Stimulated activated CD4-positive, alpha-beta T cell treated with anti-CD3 and anti-CD28 coated beads, Interleukin-4, amount 100 ng/mL, for 24 hours (primary cell): ENCODE data around the gene LZTR1.
"Not testable (repeated sequence)": the region's sequence is repeated elsewhere in the genome, so short reads cannot be mapped to it uniquely, and the experiment has no call there.

Experiments
- DNase-seq: peaks from one replicate; pipeline ENCODE4 v3.0.0-alpha.2; 2020

LZTR1 gene

DNA sequence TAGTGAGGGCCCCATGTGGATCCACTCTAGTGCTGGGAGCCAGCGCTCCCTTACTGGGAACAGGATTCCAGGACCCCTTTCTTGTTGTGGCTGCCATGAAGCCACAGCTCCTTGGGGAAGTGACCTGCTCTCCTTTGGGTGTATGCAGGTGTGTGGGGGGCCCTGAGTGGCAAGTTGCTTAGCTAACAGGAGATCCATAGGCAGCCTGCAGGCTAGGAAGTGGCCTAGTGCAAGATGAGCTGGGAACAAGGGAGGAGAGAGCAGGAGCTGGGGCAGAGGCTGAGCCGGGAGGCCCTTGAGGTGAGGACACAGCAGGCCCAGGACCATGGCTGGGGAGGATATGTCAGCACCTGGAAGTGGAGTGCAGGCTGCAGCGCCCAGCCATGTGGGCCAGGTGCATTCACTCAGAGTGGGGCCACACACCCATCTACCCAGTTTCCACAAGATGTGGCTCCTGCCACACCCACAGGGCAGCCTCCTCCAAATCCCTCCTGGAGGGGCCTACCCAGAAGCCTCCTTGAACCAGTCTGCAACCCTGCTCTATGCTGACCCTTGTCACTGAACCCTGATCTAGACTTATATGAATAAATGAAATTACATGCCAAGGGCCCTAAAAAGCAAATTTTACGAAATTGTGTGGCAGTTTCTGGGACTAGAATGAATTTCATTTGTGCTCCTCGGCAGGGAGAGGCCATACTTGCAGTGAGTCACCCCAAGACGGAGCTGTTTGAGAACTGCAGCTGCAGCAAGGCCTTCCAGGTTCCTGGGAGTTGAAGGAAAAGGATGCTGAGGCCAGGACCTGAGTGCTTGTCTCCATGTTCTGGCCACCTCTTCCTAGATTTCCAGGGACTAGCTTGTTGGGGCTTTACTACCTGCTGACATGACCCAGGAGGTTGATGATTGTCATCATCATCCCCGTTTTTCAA is 16.6 kb downstream of the LZTR1 start:
- no peak for DNase-seq

- DNase-seq: no peak
These were observed 17.5 kb downstream of the LZTR1 start for GRCh38 chr22:20999350-21000206.

DNA sequence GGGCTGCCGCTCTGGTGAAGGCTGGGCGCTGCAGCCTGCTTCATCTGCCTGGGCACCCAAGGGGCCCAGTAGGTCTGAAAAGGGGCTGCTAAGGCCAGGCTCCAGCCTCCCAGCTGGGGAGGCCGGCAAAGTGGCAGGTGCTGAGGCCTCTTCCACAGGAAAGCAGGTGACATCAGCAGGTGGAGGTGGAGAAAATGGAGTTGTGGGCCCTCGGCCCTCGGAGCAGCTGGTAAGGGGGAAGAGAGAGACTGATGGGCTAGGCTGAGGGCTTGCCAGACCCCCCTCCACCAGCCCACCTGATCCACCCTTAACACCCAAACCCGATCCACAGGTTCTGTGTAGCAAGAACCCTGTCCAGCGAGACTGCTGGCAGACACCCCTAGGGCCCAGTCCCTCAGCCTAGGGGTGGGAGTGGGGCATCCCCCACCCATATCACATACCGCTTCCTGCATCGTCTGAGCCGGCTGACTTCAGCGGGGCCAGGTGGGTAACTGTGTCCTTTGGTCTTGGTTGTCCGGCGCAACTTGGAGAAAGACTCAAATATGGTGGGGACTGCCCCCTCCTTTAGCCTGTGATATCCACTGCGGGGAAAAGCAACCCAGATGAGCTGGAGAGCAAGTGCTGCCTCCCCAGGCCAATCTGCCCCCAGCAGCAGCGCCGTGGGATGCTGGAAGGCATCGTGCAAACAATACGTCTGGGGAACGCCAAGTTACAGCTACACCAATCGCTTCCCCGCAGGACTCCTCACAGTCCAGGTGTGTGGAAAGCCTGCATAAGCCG is 18.3 kb downstream of the LZTR1 start:
- DNase-seq: no peak

DNA sequence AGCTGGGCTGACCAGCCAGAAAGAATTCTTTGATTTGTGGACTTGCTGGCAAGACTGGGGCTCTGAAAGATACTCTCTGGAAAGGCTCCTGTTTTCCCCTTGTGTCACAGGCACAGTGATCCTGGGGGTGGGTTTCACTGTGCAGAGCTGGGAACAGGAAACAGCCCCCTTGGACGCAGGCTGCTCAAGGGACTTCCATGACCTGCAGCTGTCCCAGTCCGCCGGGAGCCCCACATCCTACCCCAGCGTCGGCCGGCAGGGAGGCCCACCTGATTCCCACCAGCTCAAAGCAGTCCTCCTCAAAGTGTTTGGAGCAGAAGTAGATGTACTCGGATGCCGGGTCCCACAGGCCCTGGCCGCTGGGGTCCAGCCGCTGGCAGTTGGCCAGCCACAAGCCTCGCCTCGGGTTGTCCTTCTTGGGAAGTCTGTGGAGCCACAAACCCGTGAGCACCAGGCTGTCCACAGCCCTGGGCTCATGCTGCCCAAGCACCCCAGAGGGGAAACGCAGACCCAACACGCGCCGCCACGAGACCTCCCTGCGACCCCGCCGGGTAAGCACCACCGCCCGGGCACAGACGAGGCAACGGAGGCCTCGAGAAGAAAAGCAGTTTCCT is 19.0 kb downstream of the LZTR1 start:
- no peak for DNase-seq

GRCh38 chr22:21001601-21002325 is 19.7 kb downstream of the LZTR1 start, which contains the start of gene THAP7:
Gene THAP7, minus strand, starts transcription at chr22:21002118. Its CDS starts 207 bp downstream, at chr22:21001911.
- DNase-seq: peak; percentile 97

- no peak for DNase-seq
These were observed 21.7 kb downstream of the LZTR1 start for GRCh38 chr22:21003782-21004181.

- not testable (repeated sequence) for DNase-seq
These were observed 27.1 kb downstream of the LZTR1 start for GRCh38 chr22:21009208-21009607.

DNA sequence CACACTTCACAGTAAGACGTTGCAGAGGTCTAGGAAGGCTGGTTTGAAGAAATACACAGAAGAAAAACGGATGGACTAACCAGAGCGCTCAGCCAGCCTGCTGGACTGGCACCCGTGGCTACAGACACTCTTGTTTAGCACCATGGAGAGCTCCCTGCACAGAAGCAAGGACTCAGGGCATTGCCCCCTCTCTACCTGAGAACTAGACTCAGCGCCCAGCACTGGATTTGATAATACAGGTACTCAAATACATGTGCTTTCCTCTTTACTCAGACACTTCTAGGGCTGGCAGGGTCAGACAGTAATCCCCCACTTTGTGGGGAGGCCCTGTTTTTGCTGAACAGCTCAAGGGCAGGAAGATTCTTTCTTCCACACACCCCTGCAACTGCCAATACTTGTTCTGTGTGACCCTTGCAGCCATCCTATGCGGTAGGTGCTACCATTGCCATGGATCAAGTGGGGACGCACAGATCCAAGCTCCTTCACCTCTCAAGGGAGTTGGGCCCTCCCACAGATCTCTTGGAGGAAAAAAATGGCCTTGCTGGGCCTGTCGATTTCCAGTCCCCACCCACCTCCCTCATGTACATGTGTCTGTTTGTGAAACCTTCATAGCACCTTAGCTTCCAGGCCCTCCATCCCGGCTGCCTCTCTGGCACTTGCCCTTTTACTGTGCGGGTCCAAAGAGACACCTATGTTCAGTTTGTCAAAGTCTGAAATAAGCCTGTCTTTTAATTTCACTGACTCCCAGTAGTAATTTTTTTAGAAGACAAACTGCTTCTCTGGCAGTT is 27.7 kb downstream of the LZTR1 start:
- DNase-seq: no peak

GRCh38 chr22:21010426-21011113 is 28.5 kb downstream of the LZTR1 start:
- DNase-seq: no peak

GRCh38 chr22:21012446-21013407 is 30.6 kb downstream of the LZTR1 start:
- DNase-seq: no peak

GRCh38 chr22:21013657-21014201 is 31.6 kb downstream of the LZTR1 start:
- DNase-seq: no peak

DNA sequence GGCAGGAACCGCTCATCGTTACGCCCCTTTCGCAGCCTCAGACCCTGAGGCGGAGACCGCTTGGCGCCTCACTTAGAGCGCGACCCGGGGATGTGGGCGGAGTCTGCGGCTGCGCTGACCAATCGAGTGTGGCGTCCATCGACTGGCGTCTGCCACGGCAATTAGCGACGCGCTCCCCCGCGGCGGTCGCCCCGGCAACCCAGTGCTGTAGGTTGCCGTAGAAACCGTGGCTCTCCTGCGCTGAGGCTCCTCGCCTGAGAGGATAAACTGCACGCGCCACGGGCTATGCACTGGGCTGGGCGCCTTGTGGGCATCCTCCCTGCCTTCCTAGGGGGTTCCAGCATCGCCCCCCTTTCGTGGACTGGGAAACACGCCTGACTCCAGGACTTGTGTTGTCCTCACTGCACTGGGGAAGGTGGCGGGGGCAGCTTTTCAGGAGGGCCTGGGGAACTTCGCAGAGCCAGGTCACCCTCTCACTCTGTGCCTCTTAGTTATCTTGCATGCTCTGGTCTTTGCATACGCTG is 32.2 kb downstream of the LZTR1 start:
- peak; percentile 87 for DNase-seq

GRCh38 chr22:21014726-21015465 is 32.8 kb downstream of the LZTR1 start, which contains the start of gene P2RX6:
Gene P2RX6, plus strand, starts transcription at chr22:21015165. Its CDS starts 10 bp downstream, at chr22:21015175.
- no peak for DNase-seq

GRCh38 chr22:21015466-21016006 is 33.4 kb downstream of the LZTR1 start:
- DNase-seq: no peak

DNA sequence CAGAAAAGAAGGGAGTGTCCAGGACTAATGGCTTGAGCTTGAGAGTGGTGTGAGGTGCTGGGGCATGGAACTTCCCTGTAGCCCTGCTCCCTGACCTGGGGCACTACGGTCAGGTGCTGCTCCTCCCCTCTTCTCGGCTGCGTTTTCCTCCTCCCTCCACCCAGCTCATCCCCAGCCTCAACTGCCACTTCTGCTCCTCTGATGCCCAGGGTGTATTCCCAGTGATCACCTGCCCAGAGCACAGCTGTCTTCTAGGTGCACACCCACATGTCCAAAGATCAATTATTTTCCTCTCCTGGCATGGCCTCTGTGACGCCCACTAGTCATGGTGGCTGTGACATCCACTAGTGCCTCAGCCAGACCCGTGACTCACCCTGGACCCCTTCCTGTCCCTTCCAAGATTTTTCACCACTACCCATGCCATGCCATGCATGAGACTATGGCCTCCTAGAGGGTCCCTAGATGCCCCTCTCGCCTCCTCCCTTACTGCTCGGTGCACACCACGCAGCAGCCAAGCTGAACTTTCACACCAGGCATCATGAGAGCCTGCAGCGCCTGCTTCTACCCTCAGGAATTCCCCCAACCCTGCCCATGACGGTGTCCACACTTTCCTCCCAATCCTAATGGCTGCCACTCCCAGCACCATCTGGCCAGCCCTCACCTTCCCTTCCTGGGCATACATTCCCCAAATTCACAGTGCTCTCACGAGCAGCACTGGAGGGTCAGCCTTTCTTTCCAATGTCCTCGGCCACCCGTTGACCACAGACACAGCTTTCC is 34.7 kb downstream of the LZTR1 start:
- DNase-seq: no peak

GRCh38 chr22:21018314-21018713 is 36.2 kb downstream of the LZTR1 start:
- no peak for DNase-seq
